Fibroblast of skin of back (primary cell): ENCODE measurements around the gene SPDYE16.
"Not testable (repeated sequence)": the region's sequence is repeated elsewhere in the genome, so short reads cannot be mapped to it uniquely, and the experiment has no call there.

Source experiments
- DNase-seq: peaks from one replicate; pipeline ENCODE4 v3.0.0-alpha.2; 2013

The SPDYE16 gene

GRCh38 chr7:76504351-76505167 lies 38.5 kb downstream of the SPDYE16 start:
- not testable (repeated sequence) for DNase-seq

GRCh38 chr7:76503244-76503643 lies 39.9 kb downstream of the SPDYE16 start:
- DNase-seq = not testable (repeated sequence)

GRCh38 chr7:76502836-76503235 lies 40.3 kb downstream of the SPDYE16 start:
- DNase-seq = not testable (repeated sequence)

GRCh38 chr7:76502224-76502623 lies 40.9 kb downstream of the SPDYE16 start:
- not testable (repeated sequence) for DNase-seq

- DNase-seq = not testable (repeated sequence)
These were observed 43.2 kb downstream of the SPDYE16 start for GRCh38 chr7:76499924-76500241.

GRCh38 chr7:76499201-76499923 lies 43.7 kb downstream of the SPDYE16 start:
- DNase-seq = not testable (repeated sequence)

- DNase-seq = not testable (repeated sequence)
These were observed 44.4 kb downstream of the SPDYE16 start for GRCh38 chr7:76498583-76499200.

GRCh38 chr7:76497918-76498582 lies 45.0 kb downstream of the SPDYE16 start:
- DNase-seq = not testable (repeated sequence)

GRCh38 chr7:76495717-76496116 lies 47.4 kb downstream of the SPDYE16 start:
- not testable (repeated sequence) for DNase-seq

GRCh38 chr7:76492139-76492538 lies 51.0 kb downstream of the SPDYE16 start:
- DNase-seq = not testable (repeated sequence)

GRCh38 chr7:76487969-76488368 lies 55.1 kb downstream of the SPDYE16 start:
- not testable (repeated sequence) for DNase-seq

GRCh38 chr7:76486618-76487017 lies 56.5 kb downstream of the SPDYE16 start:
- not testable (repeated sequence) for DNase-seq

- not testable (repeated sequence) for DNase-seq
These were observed 57.1 kb downstream of the SPDYE16 start for GRCh38 chr7:76485822-76486610.

GRCh38 chr7:76484456-76484855 lies 58.6 kb downstream of the SPDYE16 start:
- not testable (repeated sequence) for DNase-seq

- DNase-seq = not testable (repeated sequence)
These were observed 60.0 kb downstream of the SPDYE16 start for GRCh38 chr7:76483081-76483480.

- DNase-seq = not testable (repeated sequence)
These were observed 60.4 kb downstream of the SPDYE16 start for GRCh38 chr7:76482660-76483059.
